SU-DHL-6 (cell line): ENCODE measurements around the gene KLHL2.
"Not testable (repeated sequence)": the region's sequence is repeated elsewhere in the genome, so short reads cannot be mapped to it uniquely, and the experiment has no call there.

ENCODE experiments used
- H2AFZ ChIP-seq: fragments of 200-600 bp; sonication (generic); 2 replicates; pipeline ENCODE4 v1.6.1; 2014; ENCODE audit warnings: low read depth, mild to moderate bottlenecking, moderate library complexity, mixed read lengths, antibody characterized with exemption, low read length; ENCODE audit not compliant: severe bottlenecking
- H3F3A ChIP-seq: fragments of 200-600 bp; shearing (Covaris generic); 2 replicates; pipeline ENCODE4 v1.6.0; 2016; ENCODE audit warnings: antibody characterized with exemption, mild to moderate bottlenecking; ENCODE audit not compliant: insufficient read depth
- H3K27ac ChIP-seq: fragments of 200-600 bp; sonication (generic); 2 replicates; pipeline ENCODE4 v1.5.1; 2016; ENCODE audit warnings: low read depth, mild to moderate bottlenecking, low read length, moderate library complexity, mixed read lengths
- H3K27me3 ChIP-seq: fragments of 200-600 bp; sonication (generic), shearing (Covaris generic); 2 replicates; pipeline ENCODE4 v1.6.0; 2014; ENCODE audit warnings: mild to moderate bottlenecking, low read length
- H3K36me3 ChIP-seq: fragments of 200-600 bp; sonication (generic); 2 replicates; pipeline ENCODE4 v1.6.1; 2014; ENCODE audit warnings: mild to moderate bottlenecking, low read length, mixed read lengths
- H3K4me2 ChIP-seq: fragments of 300-600, 200-600 bp; shearing (Covaris generic), sonication (generic); 2 replicates; pipeline ENCODE4 v1.6.0; 2014; ENCODE audit warnings: low read length, low read depth, mild to moderate bottlenecking; ENCODE audit not compliant: poor library complexity, severe bottlenecking
- H3K4me3 ChIP-seq: fragments of 200-600 bp; sonication (generic); 2 replicates; pipeline ENCODE4 v1.5.1; 2014; ENCODE audit warnings: antibody characterized with exemption, low read length, mild to moderate bottlenecking, mixed read lengths; ENCODE audit not compliant: insufficient read depth, poor library complexity, severe bottlenecking
- H3K79me2 ChIP-seq: fragments of 200-600 bp; sonication (generic); 2 replicates; pipeline ENCODE4 v1.6.1; 2014; ENCODE audit warnings: mild to moderate bottlenecking, low read length, moderate library complexity; ENCODE audit not compliant: insufficient read depth
- H3K9ac ChIP-seq: fragments of 200-600 bp; sonication (generic); 2 replicates; pipeline ENCODE4 v1.7.0; 2014; ENCODE audit warnings: mild to moderate bottlenecking, low read length
- H3K9me2 ChIP-seq: fragments of 200-600 bp; sonication (generic); replicated peaks from 2 replicates; pipeline ENCODE4 v1.6.1; 2014; ENCODE audit warnings: low read length; ENCODE audit not compliant: insufficient read depth
- H3K9me3 ChIP-seq: fragments of 200-600 bp; sonication (generic); 2 replicates; pipeline ENCODE4 v1.6.1; 2014; ENCODE audit warnings: low read length, mixed read lengths; ENCODE audit not compliant: insufficient read depth
- H4K20me1 ChIP-seq: fragments of 200-600 bp; sonication (generic); 2 replicates; pipeline ENCODE4 v1.6.1; 2014; ENCODE audit warnings: low read depth, mild to moderate bottlenecking, antibody characterized with exemption, low read length, moderate library complexity, mixed read lengths
- EZH2phosphoT487 ChIP-seq: fragments of 200-600 bp; sonication (generic), shearing (Covaris generic); conservative IDR thresholded peaks from 2 replicates; pipeline ENCODE4 v1.6.1; 2018; ENCODE audit warnings: mild to moderate bottlenecking, antibody characterized with exemption, low read length, moderate library complexity, mixed read lengths
- TF ChIP-seq, protein P1 (sequence below): fragments of 200-600 bp; sonication (generic); IDR thresholded peaks from one replicate; pipeline ENCODE4 v1.5.1; 2017; ENCODE audit warnings: antibody characterized with exemption, mild to moderate bottlenecking, low read length, moderate library complexity; ENCODE audit not compliant: insufficient read depth, poor library complexity, severe bottlenecking

The KLHL2 gene

DNA sequence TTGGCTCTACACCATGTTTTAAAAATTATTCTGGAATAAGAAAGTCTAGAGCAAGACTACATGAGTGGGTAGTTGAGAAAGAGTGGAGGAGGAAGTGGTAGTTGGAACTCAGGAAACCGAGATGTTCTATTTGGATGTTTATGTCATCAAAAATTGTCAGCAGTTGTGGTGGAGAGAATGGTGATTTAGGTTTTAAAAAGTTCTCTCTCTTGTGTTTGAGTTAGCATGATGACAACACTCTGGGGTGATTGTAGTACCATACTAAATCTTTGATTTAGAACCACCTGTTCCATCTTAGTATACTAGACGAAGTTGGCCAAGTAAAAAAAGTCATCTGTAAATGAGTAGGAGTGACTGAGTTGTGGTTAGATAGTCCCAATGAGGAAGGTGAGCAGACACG, 40.7 kb downstream of the KLHL2 start:
- Histone ChIP-seq H3K27ac (no peak overlapping the region), H3K36me3 (no peaks in the 10 kb centered on the region), H4K20me1 (no peaks in the 10 kb centered on the region), H3K4me2 (no peak overlapping the region), H3K27me3 (no peaks in the 10 kb centered on the region), H3K9ac (no peak overlapping the region), H3K79me2 (no peaks in the 10 kb centered on the region), H3K9me2 (no peaks in the 10 kb centered on the region), H3K4me3 (no peak overlapping the region), H3F3A (no peaks in the 10 kb centered on the region), H2AFZ (no peak overlapping the region), H3K9me3 (no peaks in the 10 kb centered on the region)
- TF ChIP-seq EZH2phosphoT487, result no peak
- TF ChIP-seq, protein P1, sequence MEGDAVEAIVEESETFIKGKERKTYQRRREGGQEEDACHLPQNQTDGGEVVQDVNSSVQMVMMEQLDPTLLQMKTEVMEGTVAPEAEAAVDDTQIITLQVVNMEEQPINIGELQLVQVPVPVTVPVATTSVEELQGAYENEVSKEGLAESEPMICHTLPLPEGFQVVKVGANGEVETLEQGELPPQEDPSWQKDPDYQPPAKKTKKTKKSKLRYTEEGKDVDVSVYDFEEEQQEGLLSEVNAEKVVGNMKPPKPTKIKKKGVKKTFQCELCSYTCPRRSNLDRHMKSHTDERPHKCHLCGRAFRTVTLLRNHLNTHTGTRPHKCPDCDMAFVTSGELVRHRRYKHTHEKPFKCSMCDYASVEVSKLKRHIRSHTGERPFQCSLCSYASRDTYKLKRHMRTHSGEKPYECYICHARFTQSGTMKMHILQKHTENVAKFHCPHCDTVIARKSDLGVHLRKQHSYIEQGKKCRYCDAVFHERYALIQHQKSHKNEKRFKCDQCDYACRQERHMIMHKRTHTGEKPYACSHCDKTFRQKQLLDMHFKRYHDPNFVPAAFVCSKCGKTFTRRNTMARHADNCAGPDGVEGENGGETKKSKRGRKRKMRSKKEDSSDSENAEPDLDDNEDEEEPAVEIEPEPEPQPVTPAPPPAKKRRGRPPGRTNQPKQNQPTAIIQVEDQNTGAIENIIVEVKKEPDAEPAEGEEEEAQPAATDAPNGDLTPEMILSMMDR, result no peak

DNA sequence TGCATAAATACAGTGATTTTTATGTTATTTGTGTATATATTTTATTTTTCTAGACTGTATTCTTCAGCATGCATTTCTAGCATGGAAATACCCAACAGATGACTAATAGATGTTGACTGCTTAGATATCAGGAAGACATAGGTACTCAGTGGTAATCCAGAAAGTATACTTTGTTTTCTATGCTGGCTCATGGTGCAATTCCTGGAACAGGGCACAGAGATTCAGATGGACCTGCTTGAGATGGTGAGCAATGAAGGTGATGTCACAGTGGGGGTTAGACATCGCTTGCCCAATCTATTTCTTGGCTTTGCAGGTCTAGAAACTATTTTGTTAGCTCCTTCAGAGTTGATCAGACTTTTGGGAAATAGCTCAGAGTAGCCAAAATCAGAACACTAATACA, 41.5 kb downstream of the KLHL2 start:
- H3F3A ChIP-seq, H3K4me3 ChIP-seq, H3K4me2 ChIP-seq, H3K27me3 ChIP-seq, H2AFZ ChIP-seq, H3K36me3 ChIP-seq, H3K9ac ChIP-seq, H3K79me2 ChIP-seq, H3K9me3 ChIP-seq, H3K9me2 ChIP-seq, H4K20me1 ChIP-seq, H3K27ac ChIP-seq: not testable (repeated sequence)

DNA sequence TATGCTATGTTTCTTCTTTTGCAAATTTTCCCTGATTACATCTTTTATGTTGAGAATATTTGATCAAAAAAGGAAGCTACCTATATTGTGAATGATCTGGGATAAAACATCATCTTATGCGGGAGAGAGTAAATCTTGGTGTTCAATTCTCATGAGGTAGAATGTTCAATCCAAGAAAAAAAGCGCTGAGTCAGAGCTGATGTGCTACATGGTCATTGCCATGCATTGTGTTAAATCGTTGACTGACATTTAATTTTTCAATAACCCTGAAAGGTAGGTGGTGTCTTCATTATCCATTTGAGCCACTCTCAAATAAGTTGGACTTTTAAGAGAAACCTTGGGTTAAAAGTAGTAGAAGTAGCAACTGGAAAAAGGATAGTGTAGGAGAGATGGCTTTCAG, 47.4 kb downstream of the KLHL2 start:
- H3K9me3 ChIP-seq, H3F3A ChIP-seq, H3K36me3 ChIP-seq, H3K27ac ChIP-seq, H3K4me3 ChIP-seq, H3K27me3 ChIP-seq, H3K9me2 ChIP-seq, H2AFZ ChIP-seq, H3K4me2 ChIP-seq, H3K9ac ChIP-seq, H3K79me2 ChIP-seq, H4K20me1 ChIP-seq: not testable (repeated sequence)

DNA sequence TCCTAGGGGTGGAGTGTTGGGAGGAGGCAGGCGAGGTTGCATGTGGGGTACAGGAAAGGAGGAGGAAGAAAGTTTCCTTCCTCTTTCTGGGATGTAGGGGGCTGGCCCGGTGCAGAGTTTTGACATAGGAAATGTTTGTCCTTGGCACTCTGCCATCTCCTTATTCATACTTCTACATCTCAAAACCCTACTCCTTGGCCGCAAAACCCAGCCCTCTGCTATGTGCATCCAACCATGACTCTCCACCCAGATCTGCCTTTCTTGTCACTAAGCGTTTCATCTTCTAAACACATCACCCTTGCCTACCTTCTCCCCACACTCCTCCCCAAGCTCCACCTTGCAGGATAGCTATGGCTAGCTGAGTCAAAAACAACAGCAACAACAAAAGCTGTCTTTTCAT, 48.1 kb downstream of the KLHL2 start:
- not testable (repeated sequence) for H2AFZ ChIP-seq, H4K20me1 ChIP-seq, H3K9ac ChIP-seq, H3K27ac ChIP-seq, H3K36me3 ChIP-seq, H3K9me2 ChIP-seq, H3K4me3 ChIP-seq, H3K79me2 ChIP-seq, H3K9me3 ChIP-seq, H3K27me3 ChIP-seq, H3F3A ChIP-seq
- peak overlapping the region; percentile 40 for H3K4me2 ChIP-seq

DNA sequence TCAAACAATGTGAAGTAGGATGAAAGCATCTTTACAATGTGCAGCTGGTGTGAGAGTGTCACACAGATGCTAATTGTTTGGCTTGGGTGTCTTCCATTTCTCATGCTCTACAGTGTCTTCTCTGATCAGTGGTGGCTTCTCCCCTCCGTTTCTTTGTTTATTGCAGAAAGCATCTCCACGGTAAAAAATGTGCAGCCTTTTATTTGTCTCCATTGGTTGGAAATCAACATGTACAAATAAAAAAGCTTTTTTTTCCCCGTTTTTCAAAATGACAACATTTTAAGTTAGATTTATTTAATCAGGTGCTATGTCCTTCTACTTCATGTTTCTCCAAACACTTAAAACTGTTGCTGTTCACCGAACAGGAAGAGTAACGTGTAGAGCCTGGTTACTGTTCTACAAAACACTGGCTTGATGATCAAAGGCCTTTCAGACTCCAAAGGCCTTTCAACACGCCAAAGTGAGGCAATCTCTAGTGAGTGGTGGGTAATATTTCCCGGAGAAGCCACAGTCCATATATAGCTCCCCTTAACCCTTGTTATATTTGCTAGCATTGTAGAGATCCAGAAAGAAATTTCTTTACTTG, 48.8 kb downstream of the KLHL2 start:
- not testable (repeated sequence) for H3K9ac ChIP-seq

DNA sequence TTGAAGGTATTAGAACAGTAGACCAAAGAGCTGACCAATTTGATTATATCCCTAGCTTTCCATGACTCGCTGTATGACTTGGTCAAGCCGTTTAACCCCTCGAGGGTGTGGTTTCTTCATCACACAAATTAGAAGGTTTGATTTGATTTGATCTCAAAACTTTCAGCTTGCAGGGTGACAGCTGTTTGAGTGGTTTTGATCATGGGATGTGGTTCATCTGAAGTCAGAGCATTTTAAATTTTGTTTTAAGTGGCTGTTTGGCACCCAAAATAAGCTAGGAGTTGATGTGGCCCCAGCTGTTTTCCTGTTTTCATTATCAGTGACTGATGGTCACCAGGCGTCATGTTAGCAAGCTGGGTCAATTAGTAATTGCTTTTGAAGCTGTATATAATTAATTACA, 52.4 kb downstream of the KLHL2 start:
- H3K9me2 ChIP-seq, H3K27me3 ChIP-seq, H3K4me2 ChIP-seq, H3K36me3 ChIP-seq, H3K9me3 ChIP-seq, H4K20me1 ChIP-seq, H2AFZ ChIP-seq, H3F3A ChIP-seq, H3K9ac ChIP-seq, H3K27ac ChIP-seq, H3K79me2 ChIP-seq, H3K4me3 ChIP-seq: not testable (repeated sequence)

More for the DNA sequence above, 48.8 kb downstream of the KLHL2 start:
- not testable (repeated sequence) for H3K9me2 ChIP-seq, H3K79me2 ChIP-seq, H3K27ac ChIP-seq, H3K4me3 ChIP-seq, H3F3A ChIP-seq, H2AFZ ChIP-seq, H3K27me3 ChIP-seq, H3K36me3 ChIP-seq, H4K20me1 ChIP-seq, H3K9me3 ChIP-seq
- peak overlapping the region; percentile 25 for H3K4me2 ChIP-seq

DNA sequence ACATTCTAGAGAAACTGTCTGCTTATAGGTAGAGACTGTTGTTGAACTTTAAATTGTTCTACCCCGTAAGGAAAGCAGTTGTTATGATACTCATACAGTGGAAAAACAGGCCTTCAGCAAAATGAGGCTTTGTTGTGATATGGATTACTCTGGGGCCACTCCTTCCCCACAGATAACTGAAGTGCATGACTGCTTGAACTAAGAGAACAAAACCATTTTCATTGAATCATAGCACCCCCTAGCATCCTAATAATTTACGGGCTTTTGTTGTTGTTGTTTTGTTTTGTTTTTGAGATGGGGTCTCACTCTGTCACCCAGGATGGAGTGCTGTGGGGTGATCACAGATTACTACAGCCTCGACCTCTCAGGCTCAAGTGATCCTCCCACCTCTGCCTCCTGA, 54.9 kb downstream of the KLHL2 start:
- H3K4me3 ChIP-seq, H3K27me3 ChIP-seq, H3K27ac ChIP-seq, H4K20me1 ChIP-seq, H2AFZ ChIP-seq, H3K79me2 ChIP-seq, H3K36me3 ChIP-seq, H3K9me3 ChIP-seq, H3K9me2 ChIP-seq, H3K4me2 ChIP-seq, H3K9ac ChIP-seq, H3F3A ChIP-seq: not testable (repeated sequence)
